ENCODE measurements around the gene GRID1. TPM values are rescaled to one million over a fixed set of nuclear protein-coding genes. Genes with fewer than 3 reads are reported as not detected.
"Not testable (repeated sequence)": the region's sequence is repeated elsewhere in the genome, so short reads cannot be mapped to it uniquely, and the experiment has no call there.

The GRID1 gene
- polyA plus RNA-seq, 1 donor from 2014 or later, result not detected

- H3K36me3 Mint-ChIP-seq, result peaks cover 1% of the 10 kb centered on the region
- peak overlapping the region; percentile 46 to 84 (median 50) for H3K27ac Mint-ChIP-seq
- H3K4me1 Mint-ChIP-seq, result peaks cover 5 to 9% (median 8%) of the 10 kb centered on the region in 3 donors
- no peaks in the 10 kb centered on the region for H3K9me3 Mint-ChIP-seq
- peak overlapping the region; percentile 89 to 95 (median 94) for H3K4me3 Mint-ChIP-seq
- peaks cover 9% of the 10 kb centered on the region for H3K27me3 Mint-ChIP-seq
These were observed 33.5 kb upstream of the GRID1 start for GRCh38 chr10:86399879-86400704.

GRCh38 chr10:86399514-86399878 is 32.9 kb upstream of the GRID1 start:
- Mint-ChIP-seq H3K36me3 (no peaks in the 10 kb centered on the region), H3K27ac (peak overlapping the region; percentile 45 to 83 (median 46))

GRCh38 chr10:86397120-86397519 is 30.5 kb upstream of the GRID1 start:
- H3K9me3 Mint-ChIP-seq, result no peaks in the 10 kb centered on the region
- H3K4me3 Mint-ChIP-seq, result no peak overlapping the region
- H3K27me3 Mint-ChIP-seq, result peaks cover 18% of the 10 kb centered on the region
- H3K4me1 Mint-ChIP-seq, result peaks cover 9 to 14% (median 13%) of the 10 kb centered on the region in 3 donors
- H3K27ac Mint-ChIP-seq, result no peak overlapping the region
- no peaks in the 10 kb centered on the region for H3K36me3 Mint-ChIP-seq

More at GRCh38 chr10:86399514-86399878, 32.9 kb upstream of the GRID1 start:
- Mint-ChIP-seq H3K4me3 (peak overlapping the region; percentile 89 to 95 (median 94)), H3K9me3 (no peaks in the 10 kb centered on the region), H3K4me1 (peaks cover 5 to 9% (median 8%) of the 10 kb centered on the region in 3 donors), H3K27me3 (peaks cover 10% of the 10 kb centered on the region)

GRCh38 chr10:86393862-86394455 is 27.4 kb upstream of the GRID1 start:
- H3K36me3 Mint-ChIP-seq, result peaks cover 4% of the 10 kb centered on the region
- H3K4me3 Mint-ChIP-seq, result no peak overlapping the region
- H3K27ac Mint-ChIP-seq, result no peak overlapping the region
- H3K4me1 Mint-ChIP-seq, result peaks cover 15 to 18% (median 16%) of the 10 kb centered on the region in 3 donors
- no peaks in the 10 kb centered on the region for H3K9me3 Mint-ChIP-seq
- H3K27me3 Mint-ChIP-seq, result peaks cover 29% of the 10 kb centered on the region

- H3K36me3 Mint-ChIP-seq, result peaks cover 4% of the 10 kb centered on the region
- H3K4me3 Mint-ChIP-seq, result peak overlapping the region in 1 of 4 donors; percentile 28
- H3K9me3 Mint-ChIP-seq, result no peaks in the 10 kb centered on the region
- H3K27me3 Mint-ChIP-seq, result peaks cover 31% of the 10 kb centered on the region
- peaks cover 15 to 18% (median 17%) of the 10 kb centered on the region in 3 donors for H3K4me1 Mint-ChIP-seq
- H3K27ac Mint-ChIP-seq, result no peak overlapping the region
These were observed 26.8 kb upstream of the GRID1 start for GRCh38 chr10:86393362-86393761.

GRCh38 chr10:86392723-86393094 is 26.1 kb upstream of the GRID1 start:
- Mint-ChIP-seq H3K9me3 (no peaks in the 10 kb centered on the region), H3K4me1 (peaks cover 17 to 19% (median 18%) of the 10 kb centered on the region in 3 donors), H3K27me3 (peaks cover 38% of the 10 kb centered on the region), H3K36me3 (peaks cover 4% of the 10 kb centered on the region), H3K4me3 (peak overlapping the region in 1 of 4 donors; percentile 22), H3K27ac (peak overlapping the region in 1 of 3 donors; percentile 80)

GRCh38 chr10:86391986-86392722 is 25.6 kb upstream of the GRID1 start:
- peak overlapping the region in 3 of 4 donors; percentile 22 to 80 (median 63) for H3K4me3 Mint-ChIP-seq
- peak overlapping the region in 1 of 3 donors; percentile 80 for H3K27ac Mint-ChIP-seq
- H3K36me3 Mint-ChIP-seq, result peaks cover 4% of the 10 kb centered on the region
- H3K9me3 Mint-ChIP-seq, result no peaks in the 10 kb centered on the region
- H3K4me1 Mint-ChIP-seq, result peaks cover 17 to 22% (median 18%) of the 10 kb centered on the region in 3 donors
- H3K27me3 Mint-ChIP-seq, result peaks cover 41% of the 10 kb centered on the region

GRCh38 chr10:86391236-86391840 is 24.7 kb upstream of the GRID1 start:
- Mint-ChIP-seq H3K36me3 (peaks cover 4% of the 10 kb centered on the region), H3K4me1 (peaks cover 17 to 22% (median 18%) of the 10 kb centered on the region in 3 donors), H3K27me3 (peaks cover 40% of the 10 kb centered on the region), H3K9me3 (no peaks in the 10 kb centered on the region), H3K27ac (peak overlapping the region in 1 of 3 donors; percentile 46), H3K4me3 (peak overlapping the region in 3 of 4 donors; percentile 21 to 80 (median 77))

GRCh38 chr10:86390337-86391120 is 23.9 kb upstream of the GRID1 start:
- H3K27me3 Mint-ChIP-seq, result peaks cover 40% of the 10 kb centered on the region
- H3K4me1 Mint-ChIP-seq, result peaks cover 17 to 22% (median 18%) of the 10 kb centered on the region in 3 donors
- H3K27ac Mint-ChIP-seq, result no peak overlapping the region
- no peaks in the 10 kb centered on the region for H3K9me3 Mint-ChIP-seq
- peak overlapping the region; percentile 15 to 76 (median 50) for H3K4me3 Mint-ChIP-seq
- peaks cover 4% of the 10 kb centered on the region for H3K36me3 Mint-ChIP-seq

GRCh38 chr10:86389441-86390193 is 23.0 kb upstream of the GRID1 start:
- peak overlapping the region; percentile 58 to 97 (median 89) for H3K4me3 Mint-ChIP-seq
- H3K36me3 Mint-ChIP-seq, result peaks cover 4% of the 10 kb centered on the region
- H3K27me3 Mint-ChIP-seq, result peaks cover 44% of the 10 kb centered on the region
- no peaks in the 10 kb centered on the region for H3K9me3 Mint-ChIP-seq
- peak overlapping the region in 1 of 3 donors; percentile 52 for H3K27ac Mint-ChIP-seq
- H3K4me1 Mint-ChIP-seq, result peaks cover 17 to 22% (median 18%) of the 10 kb centered on the region in 3 donors

- Mint-ChIP-seq H3K4me3 (peak overlapping the region; percentile 58 to 97 (median 89)), H3K4me1 (peaks cover 17 to 22% (median 18%) of the 10 kb centered on the region in 3 donors), H3K27me3 (peaks cover 42% of the 10 kb centered on the region)
- not testable (repeated sequence) for H3K36me3 Mint-ChIP-seq, H3K27ac Mint-ChIP-seq, H3K9me3 Mint-ChIP-seq
These were observed 22.5 kb upstream of the GRID1 start for GRCh38 chr10:86389109-86389440.

GRCh38 chr10:86388119-86388704 is 21.6 kb upstream of the GRID1 start:
- Mint-ChIP-seq H3K27me3 (peaks cover 39% of the 10 kb centered on the region), H3K36me3 (peaks cover 4% of the 10 kb centered on the region), H3K4me1 (peaks cover 17 to 22% (median 18%) of the 10 kb centered on the region in 3 donors), H3K9me3 (peaks cover 0 to 2% (median 0%) of the 10 kb centered on the region in 3 donors), H3K27ac (no peak overlapping the region), H3K4me3 (peak overlapping the region; percentile 21 to 52 (median 44))

- peaks cover 14 to 15% (median 14%) of the 10 kb centered on the region in 3 donors for H3K4me1 Mint-ChIP-seq
- peaks cover 36% of the 10 kb centered on the region for H3K27me3 Mint-ChIP-seq
- no peak overlapping the region for H3K27ac Mint-ChIP-seq
- H3K9me3 Mint-ChIP-seq, result peaks cover 0 to 2% (median 0%) of the 10 kb centered on the region in 3 donors
- no peak overlapping the region for H3K4me3 Mint-ChIP-seq
- H3K36me3 Mint-ChIP-seq, result peaks cover 4% of the 10 kb centered on the region
These were observed 20.7 kb upstream of the GRID1 start for GRCh38 chr10:86387178-86387794.
